Activated T-cell treated with anti-CD3 and anti-CD28 coated beads, Interleukin-2, amount 50 U/mL, for 48 hours (primary cell): Measurements from ENCODE around the gene ZNF746.

Experiments
- DNase-seq, 2 experiments: peaks; one replicate each; pipeline ENCODE4 v3.0.0-alpha.2; 2020

ZNF746 gene

DNA sequence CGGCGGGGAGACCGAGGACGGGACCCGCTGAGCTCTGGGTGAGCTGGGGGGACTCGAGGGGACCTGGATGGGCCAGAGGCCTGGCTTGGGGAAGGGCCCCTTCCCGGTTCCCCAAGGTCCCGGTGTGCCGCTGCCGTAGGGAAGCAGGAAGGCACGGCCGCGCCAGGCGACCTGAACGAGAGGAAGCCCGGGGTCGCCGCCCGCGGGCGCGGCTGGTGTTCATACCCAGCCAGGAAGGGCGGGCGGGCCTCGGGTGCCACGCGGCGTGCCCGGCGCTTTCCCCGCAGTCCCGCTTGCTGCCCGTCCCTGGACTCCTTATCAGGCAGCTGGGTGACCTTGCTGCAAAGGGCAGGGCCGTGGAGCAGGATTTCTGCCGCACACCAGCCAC is 74.7 kb downstream of the ZNF746 start:
- DNase-seq: peak; percentile 67 to 69
